ENCODE measurements around the gene SLIT1.
A peak's percentile ranks its signal among the peaks of the same experiment; 100 is the strongest.
"Not testable (repeated sequence)": the region's sequence is repeated elsewhere in the genome, so short reads cannot be mapped to it uniquely, and the experiment has no call there.

Gene SLIT1

GRCh38 chr10:97040248-97040584 lies 145.5 kb downstream of the SLIT1 start:
- no peak for DNase-seq (ENCODE audit: low read depth)
- no peak for TF ChIP-seq CTCF (IDR thresholded peaks at IDR 0.05; ENCODE audit: insufficient read depth, low read depth, low read length, missing control alignments)
- H3K4me3 ChIP-seq (ENCODE audit: low read length), result no peak overlapping the region

GRCh38 chr10:97039538-97040247 lies 146.1 kb downstream of the SLIT1 start:
- TF ChIP-seq CTCF (IDR thresholded peaks at IDR 0.05; ENCODE audit: insufficient read depth, low read depth, low read length, missing control alignments), result no peak
- no peak for DNase-seq (ENCODE audit: low read depth)
- H3K4me3 ChIP-seq (ENCODE audit: low read length), result no peak overlapping the region

- H3K4me3 ChIP-seq (ENCODE audit: low read length), result no peak overlapping the region
- no peak for TF ChIP-seq CTCF (IDR thresholded peaks at IDR 0.05; ENCODE audit: insufficient read depth, low read depth, low read length, missing control alignments)
- DNase-seq (ENCODE audit: low read depth), result no peak
These were observed 147.1 kb downstream of the SLIT1 start for GRCh38 chr10:97038688-97039087.

GRCh38 chr10:97037365-97038361 lies 148.1 kb downstream of the SLIT1 start:
- peak overlapping the region; percentile 43 for H3K4me3 ChIP-seq (ENCODE audit: low read length)
- DNase-seq (ENCODE audit: low read depth), result peak; percentile 81

DNA sequence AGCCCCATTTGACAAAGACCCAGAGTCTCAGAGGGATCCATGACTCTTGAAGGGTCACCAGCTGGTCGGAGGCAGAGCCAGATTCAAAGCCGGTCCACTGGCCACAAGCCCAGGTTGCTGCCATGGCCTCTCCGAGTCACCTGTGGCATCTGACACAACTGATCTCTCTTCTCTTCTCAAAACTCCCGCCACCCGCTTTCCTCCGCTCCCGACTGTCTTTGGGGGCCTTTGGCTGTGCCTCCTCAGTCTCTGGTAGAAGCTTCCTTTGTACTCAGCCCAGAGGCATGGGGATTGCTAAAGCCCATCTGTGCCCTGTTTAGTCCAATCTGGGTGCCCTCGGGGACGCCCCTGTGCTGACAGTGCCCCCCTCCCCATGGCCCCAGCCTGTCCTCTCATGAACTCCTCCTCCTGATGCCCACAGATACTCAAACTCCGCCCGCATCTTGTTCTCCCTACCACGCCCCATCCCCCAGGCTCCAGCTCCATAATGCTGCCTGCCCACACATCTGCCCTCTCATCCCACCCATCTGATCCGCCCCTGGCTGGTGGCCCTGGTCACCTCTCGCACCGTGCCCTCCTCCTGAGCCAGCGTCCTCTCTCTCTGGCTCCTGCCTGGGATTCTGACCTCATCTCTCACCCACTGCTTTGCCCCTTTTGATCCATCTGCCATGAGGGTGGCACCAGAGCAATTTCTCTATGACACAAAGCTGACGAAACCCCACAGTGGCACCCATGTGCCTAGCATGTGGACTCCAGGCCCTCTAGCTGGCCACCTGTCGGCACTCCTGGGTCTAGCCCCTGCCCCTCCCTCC lies 150.6 kb downstream of the SLIT1 start:
- no peak for TF ChIP-seq CTCF (IDR thresholded peaks at IDR 0.05; ENCODE audit: insufficient read depth, low read depth, low read length, missing control alignments)
- H3K4me3 ChIP-seq (ENCODE audit: low read length), result no peak overlapping the region
- DNase-seq (ENCODE audit: low read depth), result no peak

More at GRCh38 chr10:97037365-97038361, 148.1 kb downstream of the SLIT1 start:
- peak; percentile 85 for TF ChIP-seq CTCF (IDR thresholded peaks at IDR 0.05; ENCODE audit: insufficient read depth, low read depth, low read length, missing control alignments)

GRCh38 chr10:97034301-97034700 lies 151.5 kb downstream of the SLIT1 start:
- H3K4me3 ChIP-seq (ENCODE audit: low read length), result no peak overlapping the region
- DNase-seq (ENCODE audit: low read depth), result no peak
- TF ChIP-seq CTCF (IDR thresholded peaks at IDR 0.05; ENCODE audit: insufficient read depth, low read depth, low read length, missing control alignments), result no peak

GRCh38 chr10:97033841-97034240 lies 151.9 kb downstream of the SLIT1 start:
- not testable (repeated sequence) for H3K4me3 ChIP-seq (ENCODE audit: low read length); DNase-seq (ENCODE audit: low read depth)

Data from epithelial cell of esophagus (primary cell).